Gastroesophageal sphincter (tissue), 3 donors: ENCODE results near the gene AKAP13.

Experiments
- POLR2A ChIP-seq, 2 donors: fragments of 450-650 bp; IDR thresholded peaks; one replicate each; pipeline ENCODE4 v1.6.1; 2017; ENCODE audit warnings: antibody characterized with exemption in 2 of 2, mild to moderate bottlenecking in 2 of 2, moderate library complexity in 1 of 2
- POLR2AphosphoS5 ChIP-seq: sonication (generic); formaldehyde crosslinking; IDR thresholded peaks from one replicate; pipeline ENCODE4 v1.6.1; 2017; ENCODE audit warnings: antibody characterized with exemption
- TF ChIP-seq, protein P1 (sequence below), 4 experiments: fragments of 200-600 bp in 2 of 4; fragments of 450-650 bp in 2 of 4; sonication (generic) in 1 of 4; IDR thresholded peaks; one replicate each; pipeline ENCODE4 v1.5.1; 2017 to 2019; ENCODE audit warnings: antibody characterized with exemption in 4 of 4, mild to moderate bottlenecking in 2 of 4, moderate library complexity in 2 of 4

DNA sequence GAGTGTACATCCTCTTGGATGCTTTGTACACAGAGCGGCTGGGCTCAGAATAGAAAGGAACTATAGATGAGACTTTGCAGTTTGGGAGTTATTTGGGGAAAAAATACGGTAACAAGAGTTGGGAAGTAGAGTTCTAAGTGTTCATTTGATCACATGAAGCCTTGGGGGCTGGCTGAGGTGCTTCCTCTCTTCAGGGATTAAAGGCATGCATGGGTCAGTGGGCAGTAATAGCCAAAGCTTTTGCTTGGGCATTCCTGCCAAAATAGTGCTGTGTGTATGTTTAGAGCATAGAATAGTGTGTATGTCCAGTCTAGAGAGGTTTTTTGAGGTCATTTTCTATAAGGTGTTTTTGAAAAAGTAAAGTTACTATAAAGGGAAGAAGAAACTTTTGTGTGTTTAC is 12.8 kb downstream of the AKAP13 start:
- TF ChIP-seq, protein P1, sequence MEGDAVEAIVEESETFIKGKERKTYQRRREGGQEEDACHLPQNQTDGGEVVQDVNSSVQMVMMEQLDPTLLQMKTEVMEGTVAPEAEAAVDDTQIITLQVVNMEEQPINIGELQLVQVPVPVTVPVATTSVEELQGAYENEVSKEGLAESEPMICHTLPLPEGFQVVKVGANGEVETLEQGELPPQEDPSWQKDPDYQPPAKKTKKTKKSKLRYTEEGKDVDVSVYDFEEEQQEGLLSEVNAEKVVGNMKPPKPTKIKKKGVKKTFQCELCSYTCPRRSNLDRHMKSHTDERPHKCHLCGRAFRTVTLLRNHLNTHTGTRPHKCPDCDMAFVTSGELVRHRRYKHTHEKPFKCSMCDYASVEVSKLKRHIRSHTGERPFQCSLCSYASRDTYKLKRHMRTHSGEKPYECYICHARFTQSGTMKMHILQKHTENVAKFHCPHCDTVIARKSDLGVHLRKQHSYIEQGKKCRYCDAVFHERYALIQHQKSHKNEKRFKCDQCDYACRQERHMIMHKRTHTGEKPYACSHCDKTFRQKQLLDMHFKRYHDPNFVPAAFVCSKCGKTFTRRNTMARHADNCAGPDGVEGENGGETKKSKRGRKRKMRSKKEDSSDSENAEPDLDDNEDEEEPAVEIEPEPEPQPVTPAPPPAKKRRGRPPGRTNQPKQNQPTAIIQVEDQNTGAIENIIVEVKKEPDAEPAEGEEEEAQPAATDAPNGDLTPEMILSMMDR (IDR thresholded peaks at IDR 0.05): no peak
- TF ChIP-seq POLR2A (IDR thresholded peaks at IDR 0.05): no peak
- TF ChIP-seq POLR2AphosphoS5: no peak
